ENCODE results near the gene SERPINA3. TPM values are rescaled to one million over a fixed set of nuclear protein-coding genes. Genes with fewer than 3 reads are reported as not detected.

The SERPINA3 gene
- total and polyA plus RNA-seq, 2 of the 8 experiments (the other 6 are each of a cell fraction or from before 2014, with no cell fraction given): not detected

DNA sequence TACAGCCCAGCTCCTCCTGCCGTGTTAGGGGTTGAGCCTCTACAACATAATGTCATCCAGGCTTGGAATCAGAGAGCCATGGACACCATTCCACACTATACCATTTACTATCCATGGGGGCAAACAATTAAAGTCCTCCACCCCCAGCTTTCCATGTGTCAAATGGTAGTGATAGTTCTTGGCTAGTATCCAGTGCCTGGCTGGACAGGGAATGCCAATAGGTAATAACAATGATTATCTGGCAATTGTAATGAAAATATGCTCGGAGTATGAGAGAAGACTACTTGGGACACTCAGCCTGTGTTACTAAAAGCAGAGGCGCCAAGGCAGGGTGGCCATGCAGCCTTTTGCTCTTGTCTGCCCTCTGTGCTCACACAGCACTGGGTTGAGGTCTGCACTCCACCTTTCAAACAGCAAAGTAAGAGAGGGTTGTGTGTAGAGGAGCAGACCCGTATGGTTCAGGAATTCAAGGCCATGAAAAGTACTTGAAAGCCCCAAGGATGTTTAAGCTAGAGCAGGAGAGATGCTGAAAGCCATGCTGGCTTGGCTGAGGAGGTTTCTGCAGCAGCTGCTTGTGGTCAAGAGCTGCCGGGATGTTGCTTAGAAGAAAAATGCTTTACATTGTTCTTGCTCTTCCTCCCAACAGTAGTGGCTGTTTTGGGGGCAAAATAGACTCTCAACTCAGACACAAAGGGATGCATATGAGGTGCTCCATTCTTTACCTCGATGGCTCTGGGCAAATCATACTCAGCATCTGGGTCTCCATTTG, 10.6 kb downstream of the SERPINA3 start (continued):
- no peak for TF ChIP-seq HDAC2 (IDR thresholded peaks at IDR 0.05; ENCODE audit: borderline replicate concordance in 1 of 2, low read depth in 2 of 2, low read length in 2 of 2)
